GM18868 (cell line): ENCODE data around the gene MUC5AC.
"Not testable (repeated sequence)": the region's sequence is repeated elsewhere in the genome, so short reads cannot be mapped to it uniquely, and the experiment has no call there.

Experiments used
- ATAC-seq: cut with Tn5 transposase; IDR thresholded peaks from one replicate; pipeline ENCODE4 v1.9.1; 2021; ENCODE audit warnings: mild to moderate bottlenecking, moderate library complexity; ENCODE audit not compliant: unreplicated experiment

Gene MUC5AC

GRCh38 chr11:1161410-1162137 is 3.8 kb downstream of the MUC5AC start:
- ATAC-seq, result no peak

- ATAC-seq, result no peak
These were observed 4.4 kb downstream of the MUC5AC start for GRCh38 chr11:1162138-1162475.

- no peak for ATAC-seq
These were observed 4.9 kb downstream of the MUC5AC start for GRCh38 chr11:1162491-1163311.

GRCh38 chr11:1163321-1163910 is 5.7 kb downstream of the MUC5AC start:
- no peak for ATAC-seq

- no peak for ATAC-seq
These were observed 6.4 kb downstream of the MUC5AC start for GRCh38 chr11:1163911-1164735.

GRCh38 chr11:1164779-1165255 is 7.1 kb downstream of the MUC5AC start:
- ATAC-seq, result not testable (repeated sequence)

GRCh38 chr11:1165256-1166041 is 7.7 kb downstream of the MUC5AC start:
- ATAC-seq, result no peak

- no peak for ATAC-seq
These were observed 9.5 kb downstream of the MUC5AC start for GRCh38 chr11:1167256-1167655.

- no peak for ATAC-seq
These were observed 10.0 kb downstream of the MUC5AC start for GRCh38 chr11:1167751-1168231.

- ATAC-seq, result no peak
These were observed 10.5 kb downstream of the MUC5AC start for GRCh38 chr11:1168256-1168655.

GRCh38 chr11:1168721-1169161 is 11.0 kb downstream of the MUC5AC start:
- ATAC-seq, result no peak

- ATAC-seq, result no peak
These were observed 13.7 kb downstream of the MUC5AC start for GRCh38 chr11:1171223-1171984.

GRCh38 chr11:1171985-1172728 is 14.4 kb downstream of the MUC5AC start:
- no peak for ATAC-seq

GRCh38 chr11:1172729-1173117 is 15.0 kb downstream of the MUC5AC start:
- ATAC-seq, result no peak

- ATAC-seq, result not testable (repeated sequence)
These were observed 15.6 kb downstream of the MUC5AC start for GRCh38 chr11:1173396-1173795.

- no peak for ATAC-seq
These were observed 17.0 kb downstream of the MUC5AC start for GRCh38 chr11:1174441-1175370.

GRCh38 chr11:1175461-1176223 is 17.9 kb downstream of the MUC5AC start:
- no peak for ATAC-seq
